H9 (cell line): ENCODE data around the gene GNB4. TPM values are rescaled to one million over a fixed set of nuclear protein-coding genes. Genes with fewer than 3 reads are reported as not detected.

Experiments
- DNase-seq: peaks from one replicate; pipeline ENCODE4 v3.0.0-alpha.2; 2017
- H2AFZ ChIP-seq: one replicate; pipeline ENCODE4 v1.6.1; 2013; ENCODE audit warnings: mild to moderate bottlenecking, low read length, control low read depth, moderate library complexity
- H2AK5ac ChIP-seq: 2 replicates; pipeline ENCODE4 v1.6.1; 2013; ENCODE audit warnings: low read length, control low read depth, mixed read lengths; ENCODE audit not compliant: insufficient read length
- H2BK120ac ChIP-seq: one replicate; pipeline ENCODE4 v1.6.1; 2013; ENCODE audit warnings: low read depth, mild to moderate bottlenecking, low read length, control low read depth, inconsistent platforms; ENCODE audit not compliant: poor library complexity, severe bottlenecking
- H2BK12ac ChIP-seq: 2 replicates; pipeline ENCODE4 v1.6.1; 2013; ENCODE audit warnings: low read length, control low read depth, mixed read lengths, low read depth; ENCODE audit not compliant: insufficient read length
- H2BK15ac ChIP-seq: 2 replicates; pipeline ENCODE4 v1.6.1; 2013; ENCODE audit warnings: low read depth, low read length, control low read depth
- H2BK20ac ChIP-seq: one replicate; pipeline ENCODE4 v1.6.1; 2013; ENCODE audit warnings: low read depth, mild to moderate bottlenecking, low read length, control low read depth, inconsistent platforms; ENCODE audit not compliant: poor library complexity, severe bottlenecking
- H2BK5ac ChIP-seq: 2 replicates; pipeline ENCODE4 v1.6.1; 2013; ENCODE audit warnings: low read length, control low read depth, mixed read lengths; ENCODE audit not compliant: insufficient read length
- H3K14ac ChIP-seq: 2 replicates; pipeline ENCODE4 v1.6.1; 2013; ENCODE audit warnings: low read length, control low read depth; ENCODE audit not compliant: insufficient read depth
- H3K18ac ChIP-seq: 2 replicates; pipeline ENCODE4 v1.6.1; 2013; ENCODE audit warnings: low read depth, mild to moderate bottlenecking, mixed read lengths, low read length, control low read depth; ENCODE audit not compliant: insufficient read length
- H3K23ac ChIP-seq: 2 replicates; pipeline ENCODE4 v1.6.1; 2013; ENCODE audit warnings: low read length, control low read depth, mixed read lengths, low read depth; ENCODE audit not compliant: insufficient read length
- H3K23me2 ChIP-seq: 2 replicates; pipeline ENCODE4 v1.6.1; 2013; ENCODE audit warnings: low read depth, mild to moderate bottlenecking, mixed read lengths, low read length, control low read depth; ENCODE audit not compliant: insufficient read length, poor library complexity, severe bottlenecking
- H3K27ac ChIP-seq: 2 replicates; pipeline ENCODE4 v1.5.1; 2013; ENCODE audit warnings: low read length, control low read depth, mixed read lengths, low read depth; ENCODE audit not compliant: insufficient read length
- H3K27me3 ChIP-seq: 2 replicates; pipeline ENCODE4 v1.6.1; 2013; ENCODE audit warnings: low read length, control low read depth, inconsistent platforms; ENCODE audit not compliant: insufficient read depth
- H3K4ac ChIP-seq: 2 replicates; pipeline ENCODE4 v1.6.1; 2013; ENCODE audit warnings: low read depth, mild to moderate bottlenecking, control low read depth, inconsistent platforms, low read length, moderate library complexity
- H3K4me1 ChIP-seq: 2 replicates; pipeline ENCODE4 v1.6.1; 2013; ENCODE audit warnings: low read length, control low read depth, inconsistent platforms; ENCODE audit not compliant: insufficient read depth
- H3K4me2 ChIP-seq: 2 replicates; pipeline ENCODE4 v1.6.1; 2013; ENCODE audit warnings: low read length, control low read depth, mixed read lengths; ENCODE audit not compliant: insufficient read length, insufficient read depth
- H3K56ac ChIP-seq: 2 replicates; pipeline ENCODE4 v1.6.1; 2013; ENCODE audit warnings: low read depth, mild to moderate bottlenecking, mixed read lengths, low read length, control low read depth; ENCODE audit not compliant: insufficient read length
- H3K79me1 ChIP-seq: 2 replicates; pipeline ENCODE4 v1.6.1; 2013; ENCODE audit warnings: low read depth, mild to moderate bottlenecking, moderate library complexity, low read length, control low read depth, inconsistent platforms; ENCODE audit not compliant: insufficient read depth, poor library complexity, severe bottlenecking
- H3K79me2 ChIP-seq: 2 replicates; pipeline ENCODE4 v1.6.1; 2013; ENCODE audit warnings: low read length, control low read depth, inconsistent platforms; ENCODE audit not compliant: insufficient read depth
- H3K9ac ChIP-seq: 2 replicates; pipeline ENCODE4 v1.6.1; 2013; ENCODE audit warnings: low read length, control low read depth, mixed read lengths; ENCODE audit not compliant: insufficient read length; ENCODE audit errors: extremely low read depth
- H3K9me3 ChIP-seq: one replicate; pipeline ENCODE4 v1.6.1; 2013; ENCODE audit warnings: low read depth, low read length, inconsistent platforms; ENCODE audit not compliant: control insufficient read depth
- H3T11ph ChIP-seq: one replicate; pipeline ENCODE4 v1.6.1; 2013; ENCODE audit warnings: mild to moderate bottlenecking, low read length, control low read depth, inconsistent platforms
- H4K20me1 ChIP-seq: one replicate; pipeline ENCODE4 v1.6.1; 2013; ENCODE audit not compliant: control insufficient read depth, insufficient read length, insufficient read depth
- H4K5ac ChIP-seq: 2 replicates; pipeline ENCODE4 v1.6.1; 2013; ENCODE audit warnings: low read depth, mild to moderate bottlenecking, mixed read lengths, low read length, control low read depth; ENCODE audit not compliant: insufficient read length
- H4K8ac ChIP-seq: replicated peaks from 2 replicates; pipeline ENCODE4 v1.6.1; 2013; ENCODE audit warnings: low read length, control low read depth, mixed read lengths, low read depth; ENCODE audit not compliant: insufficient read length
- H4K91ac ChIP-seq: 2 replicates; pipeline ENCODE4 v1.6.1; 2013; ENCODE audit warnings: low read depth, mild to moderate bottlenecking, moderate library complexity, mixed read lengths, low read length, control low read depth; ENCODE audit not compliant: insufficient read length
- H3K27ac Mint-ChIP-seq, 3 experiments: 2 replicates in 2 of 3; 3 replicates in 1 of 3; pipeline ENCODE4 v1.8.0; 2020 to 2021; ENCODE audit warnings: mixed read lengths in 3 of 3, mild to moderate bottlenecking in 1 of 3, moderate library complexity in 1 of 3
- H3K27me3 Mint-ChIP-seq: 2 replicates; pipeline ENCODE4 v1.8.0; 2021; ENCODE audit warnings: low read depth, mild to moderate bottlenecking, moderate library complexity, mixed read lengths
- H3K36me3 Mint-ChIP-seq, 3 experiments: 2 replicates in 2 of 3; 3 replicates in 1 of 3; pipeline ENCODE4 v1.8.0; 2020 to 2021; ENCODE audit warnings: low read depth in 3 of 3, mixed read lengths in 3 of 3; ENCODE audit not compliant: insufficient read depth in 1 of 3
- H3K4me1 Mint-ChIP-seq, 2 experiments: 2 replicates each; pipeline ENCODE4 v1.8.0; 2020; ENCODE audit warnings: mixed read lengths in 2 of 2
- H3K4me3 Mint-ChIP-seq, 2 experiments: 2 replicates in 1 of 2; 3 replicates in 1 of 2; pipeline ENCODE4 v1.8.0; 2020 to 2021; ENCODE audit warnings: mild to moderate bottlenecking in 2 of 2, mixed read lengths in 2 of 2, moderate library complexity in 1 of 2
- H3K9me3 Mint-ChIP-seq, 2 experiments: 2 replicates in 1 of 2; 3 replicates in 1 of 2; pipeline ENCODE4 v1.8.0; 2020; ENCODE audit warnings: mild to moderate bottlenecking in 2 of 2, mixed read lengths in 2 of 2, moderate library complexity in 1 of 2
- CTCF ChIP-seq: fragments of 200-600 bp; sonication (generic); conservative IDR thresholded peaks from 3 replicates; pipeline ENCODE4 v1.8.0; 2021; ENCODE audit warnings: antibody characterized with exemption, mild to moderate bottlenecking
- WGBS: extraction: QIAGEN DNeasy Blood & Tissue Kit; methylation state at CpG from one replicate; pipeline ENCODE4 v1.1.7; 2013; ENCODE audit warnings: missing lambda C conversion rate, low lambda C conversion rate, mixed read lengths; ENCODE audit not compliant: insufficient read length; ENCODE audit errors: extremely low coverage; 5-methylcytosine and 5-hydroxymethylcytosine counted together
- total RNA-seq: library from RNA; stranded (reverse); gene quantifications from 2 replicates; pipeline ENCODE4 v1.2.1, GENCODE V29; 2021

The GNB4 gene
- total RNA-seq, 1 experiment from 2014 or later, result 25.0 TPM

DNA sequence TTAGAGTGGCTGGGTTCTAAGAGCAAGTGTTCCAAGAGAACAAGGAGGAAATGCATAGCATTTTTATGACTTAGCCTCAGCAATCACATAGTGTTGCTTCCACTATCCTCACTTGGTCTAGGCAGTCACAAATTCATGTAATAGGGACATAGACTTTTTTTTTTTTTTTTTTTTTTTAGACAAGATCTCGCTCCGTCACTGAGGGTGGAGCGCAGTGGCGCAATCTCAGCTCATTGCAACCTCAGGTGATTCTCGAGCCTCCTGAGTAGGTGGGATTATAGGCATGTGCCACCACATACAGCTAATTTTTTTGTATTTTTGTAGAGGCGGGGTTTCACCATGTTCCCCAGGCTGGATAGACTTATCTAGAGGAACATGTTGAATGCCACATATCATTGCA lies 4.7 kb upstream of the GNB4 start:
- Histone ChIP-seq H3K9me3 (no peaks in the 10 kb centered on the region), H4K8ac (no peak overlapping the region), H2BK5ac (no peak overlapping the region), H2AFZ (no peak overlapping the region), H3K9ac (no peak overlapping the region), H4K5ac (no peak overlapping the region), H3K79me2 (no peaks in the 10 kb centered on the region), H3K14ac (no peak overlapping the region), H3K4me1 (peaks cover 10% of the 10 kb centered on the region), H3K27me3 (no peaks in the 10 kb centered on the region), H3K56ac (no peak overlapping the region), H3T11ph (no peak overlapping the region), H2AK5ac (no peak overlapping the region), H3K18ac (no peak overlapping the region), H3K23ac (no peak overlapping the region), H4K20me1 (no peaks in the 10 kb centered on the region), H2BK20ac (no peak overlapping the region), H3K23me2 (peaks cover 7% of the 10 kb centered on the region), H3K27ac (no peak overlapping the region), H3K4ac (no peak overlapping the region), H4K91ac (no peak overlapping the region), H2BK15ac (no peak overlapping the region), H2BK12ac (no peak overlapping the region), H3K4me2 (no peak overlapping the region), H2BK120ac (no peak overlapping the region), H3K79me1 (no peaks in the 10 kb centered on the region)
- H3K9me3 Mint-ChIP-seq, result peaks cover 0 to 3% of the 10 kb centered on the region in 2 experiments; a peak in 2 of 5 replicates
- TF ChIP-seq CTCF, result no peak
- H3K36me3 Mint-ChIP-seq, result no peaks in the 10 kb centered on the region
- no peaks in the 10 kb centered on the region; the same call in 1 of the 2 replicates for H3K27me3 Mint-ChIP-seq
- WGBS, result no CpG with 5 or more reads among the region's 6 CpGs
- H3K4me1 Mint-ChIP-seq, result peaks cover 30 to 37% of the 10 kb centered on the region in 2 experiments
- H3K4me3 Mint-ChIP-seq, result no peak overlapping the region
- DNase-seq, result no peak
- H3K27ac Mint-ChIP-seq, result no peak overlapping the region
